Measurements from ENCODE around the gene GLIPR1L2. TPM values are rescaled to one million over a fixed set of nuclear protein-coding genes. Genes with fewer than 3 reads are reported as not detected.

The GLIPR1L2 gene
- total RNA-seq, 3 donors from 2014 or later (not counting 1 experiment from before 2014, with no cell fraction given): 0.75 to 1.7 (median 1.6) TPM

- no peak overlapping the region for H3K4me3 ChIP-seq (ENCODE audit: low read length)
- Mint-ChIP-seq H3K9me3 (peaks cover 4 to 7% of the 10 kb centered on the region in 2 donors), H3K4me1 (peaks cover 0 to 9% of the 10 kb centered on the region in 2 donors), H3K4me3 (no peak overlapping the region), H3K36me3 (peaks cover 12% of the 10 kb centered on the region), H3K27me3 (ENCODE audit: low read depth in 2 of 2) (no peaks in the 10 kb centered on the region), H3K27ac (no peak overlapping the region)
- H3K4me1 ChIP-seq (ENCODE audit: control insufficient read depth, insufficient read depth, low read length): peaks cover 8% of the 10 kb centered on the region
- no peak for DNase-seq
- intact Hi-C loops (cut with micrococcal nuclease): no loop called here
- no peaks in the 10 kb centered on the region for H3K36me3 ChIP-seq (ENCODE audit: control insufficient read depth, insufficient read depth, low read length)
- no peak overlapping the region for H3K27ac ChIP-seq (ENCODE audit: low read length)
- no peak for ATAC-seq
- H3K9me3 ChIP-seq (ENCODE audit: control insufficient read depth, insufficient read depth, low read length): no peaks in the 10 kb centered on the region
- no peak for TF ChIP-seq CTCF (IDR thresholded peaks at IDR 0.05)
- 96% methylated on average over 4 of the region's 4 CpGs for WGBS (ENCODE audit: insufficient coverage)
- no peaks in the 10 kb centered on the region for H3K27me3 ChIP-seq (ENCODE audit: control insufficient read depth, insufficient read depth, low read length)
These were observed 40.9 kb upstream of the GLIPR1L2 start for GRCh38 chr12:75349946-75350345.

GRCh38 chr12:75350413-75350812, 40.5 kb upstream of the GLIPR1L2 start:
- no peak for DNase-seq
- Mint-ChIP-seq H3K36me3 (peaks cover 15% of the 10 kb centered on the region), H3K27ac (no peak overlapping the region), H3K9me3 (peaks cover 6 to 8% of the 10 kb centered on the region in 2 donors), H3K4me1 (peaks cover 0 to 9% of the 10 kb centered on the region in 2 donors), H3K27me3 (ENCODE audit: low read depth in 2 of 2) (no peaks in the 10 kb centered on the region), H3K4me3 (no peak overlapping the region)
- no peaks in the 10 kb centered on the region for H3K27me3 ChIP-seq (ENCODE audit: control insufficient read depth, insufficient read depth, low read length)
- 53% methylated on average over 2 of the region's 2 CpGs for WGBS (ENCODE audit: insufficient coverage)
- peaks cover 8% of the 10 kb centered on the region for H3K4me1 ChIP-seq (ENCODE audit: control insufficient read depth, insufficient read depth, low read length)
- no peak overlapping the region for H3K27ac ChIP-seq (ENCODE audit: low read length)
- no peak for TF ChIP-seq CTCF (IDR thresholded peaks at IDR 0.05)
- intact Hi-C loops (cut with micrococcal nuclease): no loop called here
- H3K36me3 ChIP-seq (ENCODE audit: control insufficient read depth, insufficient read depth, low read length): no peaks in the 10 kb centered on the region
- ATAC-seq: no peak
- H3K9me3 ChIP-seq (ENCODE audit: control insufficient read depth, insufficient read depth, low read length): no peaks in the 10 kb centered on the region
- no peak overlapping the region for H3K4me3 ChIP-seq (ENCODE audit: low read length)

- intact Hi-C loops (cut with micrococcal nuclease): no loop called here
- Histone ChIP-seq H3K9me3 (ENCODE audit: control insufficient read depth, insufficient read depth, low read length) (no peaks in the 10 kb centered on the region), H3K4me1 (ENCODE audit: control insufficient read depth, insufficient read depth, low read length) (peaks cover 8% of the 10 kb centered on the region), H3K27me3 (ENCODE audit: control insufficient read depth, insufficient read depth, low read length) (no peaks in the 10 kb centered on the region), H3K4me3 (ENCODE audit: low read length) (no peak overlapping the region), H3K36me3 (ENCODE audit: control insufficient read depth, insufficient read depth, low read length) (no peaks in the 10 kb centered on the region), H3K27ac (ENCODE audit: low read length) (no peak overlapping the region)
- Mint-ChIP-seq H3K9me3 (peaks cover 6 to 8% of the 10 kb centered on the region in 2 donors), H3K27me3 (ENCODE audit: low read depth in 2 of 2) (no peaks in the 10 kb centered on the region), H3K4me1 (peaks cover 0 to 9% of the 10 kb centered on the region in 2 donors), H3K4me3 (no peak overlapping the region), H3K36me3 (peaks cover 15% of the 10 kb centered on the region), H3K27ac (no peak overlapping the region)
- DNase-seq (no peak), ATAC-seq (no peak)
- TF ChIP-seq CTCF (IDR thresholded peaks at IDR 0.05): no peak
These were observed 36.9 kb upstream of the GLIPR1L2 start for GRCh38 chr12:75354011-75354410.

DNA sequence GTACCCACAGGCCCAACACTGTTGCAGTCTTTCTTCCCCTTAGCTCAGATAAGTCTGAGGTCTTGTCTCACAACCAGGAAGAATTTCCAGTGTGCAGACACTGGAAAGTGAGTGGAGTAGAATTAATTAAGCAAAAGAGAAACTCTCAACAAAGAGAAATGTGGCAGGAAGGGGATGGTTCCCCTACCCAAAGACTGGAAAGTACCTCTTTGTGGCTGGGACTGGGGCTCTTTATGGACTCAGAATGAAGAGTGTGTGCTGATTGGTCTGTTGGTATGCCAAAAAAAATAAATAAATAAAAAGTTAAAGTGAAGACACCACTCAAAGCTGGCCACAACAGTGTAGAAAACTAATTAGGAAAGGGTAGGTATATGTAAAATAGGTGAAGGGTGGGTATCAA, 30.0 kb upstream of the GLIPR1L2 start:
- ATAC-seq: peak in 1 of 3 donors; percentile 51
- H3K27me3 Mint-ChIP-seq (ENCODE audit: low read depth in 2 of 2): no peaks in the 10 kb centered on the region

More for the DNA sequence above, 30.0 kb upstream of the GLIPR1L2 start:
- no peaks in the 10 kb centered on the region for H3K4me1 ChIP-seq (ENCODE audit: control insufficient read depth, insufficient read depth, low read length)
- H3K27ac Mint-ChIP-seq: no peak overlapping the region
- peak in 1 of 2 donors; percentile 14 for DNase-seq
- no peaks in the 10 kb centered on the region for H3K9me3 ChIP-seq (ENCODE audit: control insufficient read depth, insufficient read depth, low read length)
- H3K9me3 Mint-ChIP-seq: no peaks in the 10 kb centered on the region
- no peak for TF ChIP-seq CTCF (IDR thresholded peaks at IDR 0.05)
- no peak overlapping the region for H3K27ac ChIP-seq (ENCODE audit: low read length)
- no peaks in the 10 kb centered on the region for H3K36me3 Mint-ChIP-seq
- no peaks in the 10 kb centered on the region for H3K36me3 ChIP-seq (ENCODE audit: control insufficient read depth, insufficient read depth, low read length)
- H3K4me3 ChIP-seq (ENCODE audit: low read length): no peak overlapping the region
- intact Hi-C loops (cut with micrococcal nuclease): no loop called here
- H3K4me1 Mint-ChIP-seq: no peaks in the 10 kb centered on the region
- no peak overlapping the region for H3K4me3 Mint-ChIP-seq
- no peaks in the 10 kb centered on the region for H3K27me3 ChIP-seq (ENCODE audit: control insufficient read depth, insufficient read depth, low read length)

Measured in natural killer cell (primary cell).